ENCODE measurements around the gene SLC38A6.

DNA sequence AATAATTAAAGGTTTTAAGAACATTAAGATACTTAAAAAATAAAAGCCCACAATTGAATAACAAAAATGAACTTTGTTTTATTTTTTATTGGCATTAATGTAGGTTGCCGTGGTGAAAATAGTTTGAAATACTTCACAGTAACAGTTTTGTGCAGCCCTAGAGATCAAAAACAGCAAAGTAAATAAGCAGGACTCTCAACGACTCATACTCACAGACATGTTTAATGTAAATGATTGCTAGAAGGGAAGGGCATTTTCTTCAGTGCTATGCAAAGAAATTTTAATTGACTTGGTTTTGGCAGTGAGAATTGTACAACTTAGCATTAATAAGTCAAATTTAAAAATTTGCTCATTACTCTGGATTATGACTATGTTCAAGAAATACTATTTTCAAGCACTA, 16.1 kb upstream of the SLC38A6 start:
- TF ChIP-seq KDM3A (CRISPR knock-in tag; IDR thresholded peaks at IDR 0.05; ENCODE audit: low read depth) (no peak), CBFB (CRISPR knock-in tag; IDR thresholded peaks at IDR 0.05) (no peak), TCF12 (IDR thresholded peaks at IDR 0.05) (no peak), TCF12 (CRISPR knock-in tag; IDR thresholded peaks at IDR 0.05) (no peak)
- TF ChIP-seq, protein P1, sequence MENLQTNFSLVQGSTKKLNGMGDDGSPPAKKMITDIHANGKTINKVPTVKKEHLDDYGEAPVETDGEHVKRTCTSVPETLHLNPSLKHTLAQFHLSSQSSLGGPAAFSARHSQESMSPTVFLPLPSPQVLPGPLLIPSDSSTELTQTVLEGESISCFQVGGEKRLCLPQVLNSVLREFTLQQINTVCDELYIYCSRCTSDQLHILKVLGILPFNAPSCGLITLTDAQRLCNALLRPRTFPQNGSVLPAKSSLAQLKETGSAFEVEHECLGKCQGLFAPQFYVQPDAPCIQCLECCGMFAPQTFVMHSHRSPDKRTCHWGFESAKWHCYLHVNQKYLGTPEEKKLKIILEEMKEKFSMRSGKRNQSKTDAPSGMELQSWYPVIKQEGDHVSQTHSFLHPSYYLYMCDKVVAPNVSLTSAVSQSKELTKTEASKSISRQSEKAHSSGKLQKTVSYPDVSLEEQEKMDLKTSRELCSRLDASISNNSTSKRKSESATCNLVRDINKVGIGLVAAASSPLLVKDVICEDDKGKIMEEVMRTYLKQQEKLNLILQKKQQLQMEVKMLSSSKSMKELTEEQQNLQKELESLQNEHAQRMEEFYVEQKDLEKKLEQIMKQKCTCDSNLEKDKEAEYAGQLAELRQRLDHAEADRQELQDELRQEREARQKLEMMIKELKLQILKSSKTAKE (CRISPR knock-in tag; IDR thresholded peaks at IDR 0.05; ENCODE audit: borderline replicate concordance) = no peak

Data from HepG2 (cell line).